ENCODE results near the gene OXSM.

OXSM gene

DNA sequence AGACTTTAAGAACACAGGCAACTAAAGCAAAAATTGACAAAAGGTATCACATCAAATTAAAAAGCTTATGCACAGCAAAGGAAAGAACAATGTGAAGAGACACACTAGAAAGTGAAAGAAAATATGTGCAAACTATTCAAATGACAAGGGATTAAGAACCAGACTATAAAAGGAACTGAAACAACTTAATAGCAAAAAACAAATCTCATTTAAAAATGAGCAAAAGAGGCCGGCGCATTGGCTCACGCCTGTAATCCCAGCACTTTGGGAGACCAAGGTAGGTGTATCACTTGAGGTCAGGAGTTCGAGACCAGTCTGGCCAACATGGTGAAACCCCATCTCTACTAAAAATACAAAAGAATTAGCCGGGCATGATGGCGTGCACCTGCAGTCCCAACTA, 21.0 kb upstream of the OXSM start:
- TF ChIP-seq, protein P1, sequence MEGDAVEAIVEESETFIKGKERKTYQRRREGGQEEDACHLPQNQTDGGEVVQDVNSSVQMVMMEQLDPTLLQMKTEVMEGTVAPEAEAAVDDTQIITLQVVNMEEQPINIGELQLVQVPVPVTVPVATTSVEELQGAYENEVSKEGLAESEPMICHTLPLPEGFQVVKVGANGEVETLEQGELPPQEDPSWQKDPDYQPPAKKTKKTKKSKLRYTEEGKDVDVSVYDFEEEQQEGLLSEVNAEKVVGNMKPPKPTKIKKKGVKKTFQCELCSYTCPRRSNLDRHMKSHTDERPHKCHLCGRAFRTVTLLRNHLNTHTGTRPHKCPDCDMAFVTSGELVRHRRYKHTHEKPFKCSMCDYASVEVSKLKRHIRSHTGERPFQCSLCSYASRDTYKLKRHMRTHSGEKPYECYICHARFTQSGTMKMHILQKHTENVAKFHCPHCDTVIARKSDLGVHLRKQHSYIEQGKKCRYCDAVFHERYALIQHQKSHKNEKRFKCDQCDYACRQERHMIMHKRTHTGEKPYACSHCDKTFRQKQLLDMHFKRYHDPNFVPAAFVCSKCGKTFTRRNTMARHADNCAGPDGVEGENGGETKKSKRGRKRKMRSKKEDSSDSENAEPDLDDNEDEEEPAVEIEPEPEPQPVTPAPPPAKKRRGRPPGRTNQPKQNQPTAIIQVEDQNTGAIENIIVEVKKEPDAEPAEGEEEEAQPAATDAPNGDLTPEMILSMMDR (IDR thresholded peaks at IDR 0.05): no peak

DNA sequence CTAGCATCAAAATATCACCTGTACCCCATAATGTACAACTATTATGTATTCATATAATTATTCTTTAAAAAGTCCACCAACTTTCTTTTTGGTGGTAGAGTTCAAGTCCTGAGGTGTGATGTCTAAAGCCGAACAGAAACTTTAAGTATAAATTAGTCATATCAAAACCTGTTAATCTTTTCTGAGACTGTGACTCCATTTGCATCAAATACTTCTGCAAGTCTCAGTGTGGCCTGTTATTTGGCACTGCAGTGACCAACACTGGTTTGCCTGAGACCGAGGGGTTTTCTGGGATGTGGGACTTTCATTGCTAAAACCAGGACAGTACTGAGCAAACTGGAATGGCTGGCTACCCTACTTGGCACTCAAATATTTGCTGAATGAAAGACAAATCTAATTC, 14.0 kb upstream of the OXSM start:
- TF ChIP-seq, protein P1 (IDR thresholded peaks at IDR 0.05): no peak

- TF ChIP-seq, protein P1 (IDR thresholded peaks at IDR 0.05): no peak
Observed at GRCh38 chr3:25780618-25781017, 9.3 kb upstream of the OXSM start.

DNA sequence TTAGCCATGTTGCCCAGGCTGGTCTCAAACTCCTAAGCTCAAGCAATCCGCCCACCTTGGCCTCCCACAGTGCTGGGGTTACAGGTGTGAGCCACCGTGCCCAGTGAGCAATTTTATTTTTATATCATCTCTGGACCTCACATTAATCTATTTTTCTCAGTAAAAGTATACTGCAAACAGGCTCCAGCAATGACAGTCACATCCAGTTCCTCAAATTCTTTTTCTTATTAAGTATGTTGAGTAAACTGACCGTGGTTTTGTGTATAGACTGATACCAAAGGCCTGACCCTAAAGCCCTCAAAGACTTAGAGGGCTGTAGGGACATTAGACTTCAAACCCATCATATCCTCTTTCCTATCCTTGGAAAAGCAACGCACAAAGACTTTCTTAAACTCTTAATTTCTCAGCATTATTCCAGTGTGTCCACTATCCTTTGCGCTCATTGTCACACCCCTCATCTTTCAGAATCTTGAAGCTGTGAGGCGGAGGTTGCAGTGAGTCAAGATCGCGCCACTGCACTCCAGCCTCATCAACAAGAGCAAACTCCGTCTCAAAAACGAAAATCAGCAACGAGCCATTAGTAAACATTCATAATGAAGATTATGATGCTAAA, 8.6 kb upstream of the OXSM start:
- TF ChIP-seq, protein P1 (IDR thresholded peaks at IDR 0.05): no peak

- TF ChIP-seq, protein P1 (IDR thresholded peaks at IDR 0.05): no peak
Observed at GRCh38 chr3:25781758-25782594, 7.9 kb upstream of the OXSM start.

DNA sequence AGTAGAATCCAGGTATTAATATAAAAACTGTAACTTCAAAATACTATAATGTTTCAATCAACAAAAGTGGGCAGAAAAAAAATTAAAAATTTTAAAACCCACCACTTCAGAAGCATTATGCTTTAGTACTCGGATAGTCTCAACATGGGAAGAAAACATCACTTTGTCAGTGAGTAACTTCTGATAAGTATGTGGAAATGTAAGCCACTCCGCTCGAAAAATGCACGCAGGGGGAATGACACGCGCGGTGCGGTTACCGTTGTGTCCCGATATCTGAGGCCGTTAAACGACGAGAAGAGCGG, 7.3 kb upstream of the OXSM start:
- TF ChIP-seq, protein P1 (IDR thresholded peaks at IDR 0.05): no peak

- TF ChIP-seq, protein P1 (IDR thresholded peaks at IDR 0.05): no peak
Observed at GRCh38 chr3:25782938-25783660, 6.8 kb upstream of the OXSM start, which contains the start of gene NGLY1. NGLY1 (minus strand) TSS chr3:25783443; CDS start chr3:25783390, 53 bp downstream.

Measured in LNCAP (cell line).